Stimulated activated CD8-positive, alpha-beta memory T cell treated with anti-CD3 and anti-CD28 coated beads, Interleukin-4, amount 100 ng/mL, for 1 hour (primary cell): Measurements from ENCODE around the gene EFCAB12.

Experiments
- DNase-seq, 2 donors: peaks; one replicate each; pipeline ENCODE4 v3.0.0-alpha.2; 2020; ENCODE audit warnings: low read depth in 2 of 2, low spot score in 1 of 2

The EFCAB12 gene

GRCh38 chr3:129446926-129447325 is 18.5 kb upstream of the EFCAB12 start:
- no peak for DNase-seq

- DNase-seq, result no peak
Observed at GRCh38 chr3:129445471-129445870, 17.0 kb upstream of the EFCAB12 start.

- no peak for DNase-seq
Observed at GRCh38 chr3:129442947-129443346, 14.5 kb upstream of the EFCAB12 start.

GRCh38 chr3:129442486-129442885 is 14.1 kb upstream of the EFCAB12 start:
- no peak for DNase-seq

GRCh38 chr3:129441782-129442181 is 13.3 kb upstream of the EFCAB12 start:
- DNase-seq, result no peak

DNA sequence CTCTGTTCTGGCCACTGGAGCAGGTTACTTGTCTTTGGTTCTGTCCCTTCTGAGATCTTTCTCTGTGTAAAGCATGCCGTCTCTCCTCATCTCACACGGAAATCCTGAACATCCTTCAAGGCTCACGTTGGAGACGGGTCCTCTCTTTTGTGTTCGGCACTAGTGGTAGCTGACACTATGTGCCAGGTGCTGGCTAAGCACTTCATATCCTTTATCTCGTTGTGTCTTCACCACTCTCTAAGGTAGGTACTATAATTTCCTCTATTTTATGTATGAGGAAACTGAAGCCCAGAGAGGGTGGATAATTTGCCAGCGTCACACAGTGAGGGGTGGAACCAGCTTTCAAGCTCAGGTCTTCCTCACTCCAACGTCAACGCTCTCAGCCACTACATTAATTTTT is 12.8 kb upstream of the EFCAB12 start:
- no peak for DNase-seq

DNA sequence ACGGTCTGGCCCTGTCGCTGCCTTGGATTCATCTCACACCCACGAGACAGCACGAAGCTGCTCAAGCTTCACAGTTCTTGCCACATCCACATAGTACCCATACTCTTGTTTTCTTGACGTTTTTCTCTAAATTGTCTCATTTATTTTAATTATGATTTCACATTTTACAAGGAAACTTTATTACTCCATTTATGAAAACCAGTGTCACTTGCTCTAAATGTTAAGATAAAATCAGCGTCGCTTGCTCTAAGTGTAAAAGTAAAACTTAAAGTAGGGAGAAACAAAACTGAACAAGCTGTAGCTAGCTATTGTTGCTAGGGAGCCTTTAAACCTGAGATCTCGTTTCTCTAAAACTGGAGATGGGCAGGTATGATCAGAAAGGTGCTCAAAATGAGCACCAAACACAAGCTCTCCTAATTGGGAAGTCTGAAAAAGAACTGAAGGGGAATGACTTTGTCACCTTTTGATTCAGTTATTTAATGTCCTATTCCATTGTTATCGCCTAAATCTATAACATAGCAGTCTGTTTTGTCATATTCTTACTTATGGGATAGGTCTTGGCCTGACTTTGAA is 12.3 kb upstream of the EFCAB12 start:
- no peak for DNase-seq

GRCh38 chr3:129439817-129440617 is 11.6 kb upstream of the EFCAB12 start, which contains the start of the genes IFT122 and MBD4:
Gene IFT122 (plus strand): TSS chr3:129440224. CDS start chr3:129440331, 107 bp downstream.
Gene MBD4 (minus strand): TSS chr3:129439948. CDS start chr3:129439833, 115 bp downstream.
- peak; percentile 95 to 97 for DNase-seq

GRCh38 chr3:129439226-129439816 is 10.9 kb upstream of the EFCAB12 start:
- peak; percentile 9 to 14 for DNase-seq

DNA sequence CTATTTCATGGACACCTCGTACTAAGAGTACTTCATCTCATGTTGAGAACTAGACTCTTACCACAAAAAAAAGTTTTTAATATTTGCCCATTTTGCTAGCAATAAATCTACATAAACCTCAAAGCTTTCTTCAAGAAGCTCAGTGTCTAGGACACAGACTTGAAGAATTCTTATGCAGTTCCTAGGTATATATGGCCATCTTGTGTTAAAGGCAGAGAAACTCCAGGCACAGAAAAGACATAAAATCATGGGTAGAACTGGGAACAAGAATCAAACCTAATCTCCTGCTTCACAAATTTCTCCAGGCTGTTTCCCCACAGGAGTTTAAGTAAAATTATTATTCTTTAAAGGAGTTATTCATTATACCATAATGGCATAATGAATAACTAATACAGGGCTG is 6.9 kb upstream of the EFCAB12 start:
- DNase-seq, result no peak

DNA sequence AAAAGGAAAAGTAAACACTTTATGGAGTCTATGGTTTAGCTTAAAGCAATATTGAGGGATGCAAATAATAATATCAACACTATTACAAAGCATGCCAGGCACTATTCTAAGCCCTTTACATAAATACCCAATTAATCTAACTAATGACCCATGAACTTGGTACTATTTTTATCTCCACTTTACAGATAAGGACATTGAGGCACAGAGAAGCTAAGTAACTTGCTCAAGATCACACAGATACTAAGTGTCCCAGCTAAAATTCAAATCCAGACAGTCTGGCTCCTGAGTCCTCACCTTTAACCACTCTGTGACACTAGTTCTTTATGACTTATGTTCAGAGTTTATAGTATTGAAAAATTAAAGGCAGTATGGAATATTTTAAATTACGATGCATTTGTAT is 5.7 kb upstream of the EFCAB12 start:
- no peak for DNase-seq

DNA sequence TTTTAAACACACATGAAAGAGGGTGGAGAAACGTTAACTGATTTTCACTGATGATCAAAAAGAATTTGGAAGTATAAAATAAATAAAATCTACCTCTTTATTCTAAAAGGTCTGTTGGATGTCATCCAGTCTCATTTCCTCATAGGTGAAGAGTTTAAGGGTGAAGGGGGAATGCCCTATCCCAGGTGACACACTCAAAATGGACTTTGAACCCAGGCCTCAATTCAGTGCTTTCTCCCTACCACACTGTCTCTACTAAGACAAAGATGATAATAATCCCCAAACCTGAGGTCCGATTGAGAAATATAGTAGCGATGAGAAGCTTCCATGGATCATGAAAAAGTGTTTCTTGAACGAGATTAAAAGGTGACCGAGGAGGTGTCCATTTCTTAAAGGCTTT is 5.1 kb upstream of the EFCAB12 start:
- no peak for DNase-seq

GRCh38 chr3:129432671-129433070 is 4.2 kb upstream of the EFCAB12 start:
- DNase-seq, result no peak

DNA sequence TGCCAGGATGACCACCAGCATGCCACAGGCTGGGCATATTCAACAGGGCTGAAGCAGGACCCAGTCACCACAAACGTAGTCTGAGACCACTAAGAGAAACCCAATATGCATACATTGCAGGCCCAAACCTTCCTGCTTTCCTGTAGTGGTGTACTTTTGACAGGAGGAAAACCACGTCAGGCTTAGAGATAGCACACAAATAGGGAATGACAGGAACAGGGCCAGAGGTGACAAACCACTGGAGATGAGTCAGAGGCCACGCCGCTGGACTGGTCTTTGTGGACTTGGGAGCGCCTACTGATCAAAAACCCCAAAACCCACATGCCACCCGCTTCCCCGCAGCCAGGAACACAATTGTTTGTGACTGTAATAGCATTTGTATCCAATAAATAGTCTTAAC is 3.6 kb upstream of the EFCAB12 start:
- DNase-seq, result no peak

DNA sequence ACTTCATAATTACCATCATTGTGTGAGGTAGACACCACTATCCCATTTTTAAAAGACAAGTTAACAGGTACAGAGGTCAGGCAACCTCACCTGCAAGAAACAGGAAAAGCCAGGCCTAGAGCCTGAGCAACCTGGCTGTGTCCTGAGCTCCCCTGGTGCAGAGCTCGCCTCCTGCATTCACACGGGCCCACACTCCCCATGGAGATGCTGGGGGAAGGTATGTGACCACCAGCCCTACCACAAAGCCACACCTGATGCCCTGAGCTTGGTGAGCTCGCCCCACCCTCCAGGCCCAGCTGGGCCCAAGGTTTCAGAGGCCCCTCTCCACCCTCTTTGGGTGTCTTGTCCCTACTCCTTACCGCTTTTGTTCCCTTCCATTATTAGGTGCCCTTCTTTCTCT is 1.2 kb upstream of the EFCAB12 start:
- no peak for DNase-seq

- no peak for DNase-seq
Observed at GRCh38 chr3:129429080-129429451, 630 bp upstream of the EFCAB12 start.

- DNase-seq, result no peak
Observed at GRCh38 chr3:129428007-129428375, 445 bp downstream of the EFCAB12 start.

DNA sequence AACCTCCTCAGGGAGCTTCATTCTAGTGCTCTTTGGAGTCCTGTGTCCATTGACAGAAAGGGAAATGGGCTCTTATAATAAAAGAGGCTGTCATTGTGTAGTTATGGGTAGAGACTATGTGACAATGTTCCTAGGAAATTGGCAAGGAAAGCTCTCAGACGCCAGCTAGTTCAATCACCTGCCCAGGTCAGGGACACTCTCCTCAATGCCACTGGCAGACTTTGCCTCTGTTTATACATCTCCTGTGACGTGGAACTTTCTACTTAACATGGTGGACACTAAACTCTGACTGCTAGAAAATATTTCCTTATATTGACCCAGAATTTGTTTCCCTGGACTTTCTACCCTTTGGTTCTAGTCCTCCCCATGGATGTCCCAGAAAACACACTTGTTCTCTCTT is 2.8 kb downstream of the EFCAB12 start:
- no peak for DNase-seq

DNA sequence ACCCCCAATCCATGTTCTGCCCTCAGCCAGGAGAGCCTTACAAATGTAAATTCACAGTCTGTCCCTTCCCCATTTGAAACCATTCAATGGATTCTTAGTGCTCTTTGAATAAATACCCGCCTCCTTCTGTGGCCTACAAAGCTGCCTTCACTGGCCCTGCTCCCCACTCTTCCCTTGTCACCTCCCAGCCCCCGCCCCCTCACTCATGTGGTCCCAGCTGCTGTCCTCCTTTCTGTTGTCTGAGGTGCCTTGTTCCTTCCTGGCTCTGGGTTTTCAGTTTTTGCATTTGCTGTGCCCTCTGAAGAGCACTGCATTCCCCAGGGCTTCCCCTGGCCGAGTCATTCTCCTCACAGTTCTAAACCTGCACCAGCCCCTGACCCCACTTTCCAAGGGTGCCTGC is 3.2 kb downstream of the EFCAB12 start:
- DNase-seq, result no peak

- no peak for DNase-seq
Observed at GRCh38 chr3:129424185-129424841, 4.1 kb downstream of the EFCAB12 start.

DNA sequence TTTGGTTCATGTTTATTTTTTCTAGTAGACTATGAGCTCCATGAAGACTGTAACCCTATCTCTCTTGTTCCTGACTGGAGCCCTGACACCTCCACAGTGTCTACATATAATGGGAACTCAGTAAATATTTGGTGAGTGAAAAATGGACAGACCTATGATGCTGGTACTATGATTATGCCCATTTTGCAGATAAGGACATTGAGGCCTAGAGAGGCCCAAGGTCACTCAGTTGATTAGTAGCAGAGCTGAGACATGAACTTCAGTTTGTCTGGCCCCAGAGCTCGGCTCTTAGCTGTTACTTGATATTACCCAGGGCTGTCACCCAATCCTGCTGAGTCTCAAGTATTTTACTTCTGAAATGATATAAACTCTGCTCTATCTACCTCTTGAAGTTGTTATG is 5.5 kb downstream of the EFCAB12 start:
- no peak for DNase-seq
